HG03457 (cell line): Measurements from ENCODE around the gene WFS1.

Experiments
- ATAC-seq: cut with Tn5 transposase; IDR thresholded peaks from one replicate; pipeline ENCODE4 v1.9.1; 2021; ENCODE audit warnings: moderate number of reproducible peaks; ENCODE audit not compliant: unreplicated experiment

The WFS1 gene

DNA sequence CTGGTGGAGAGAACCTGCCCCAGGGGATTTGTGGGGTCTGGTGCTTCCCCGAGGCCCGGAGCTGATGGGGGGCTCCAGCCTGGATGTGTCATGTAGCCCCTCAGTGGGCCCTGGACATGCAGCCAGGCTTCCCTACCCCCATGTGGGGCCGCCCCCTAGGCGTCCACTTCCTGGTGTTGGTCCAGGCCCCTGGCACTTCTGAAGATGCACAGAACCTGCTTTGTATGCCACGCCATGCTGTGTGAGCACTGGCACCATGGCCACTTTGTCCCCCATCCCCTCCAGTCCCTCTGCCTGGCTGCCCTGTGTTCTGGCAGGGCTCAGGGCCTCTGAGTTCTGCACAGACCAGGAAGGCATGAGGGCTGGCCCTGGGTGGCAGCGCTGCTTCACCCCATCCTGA lies 29.2 kb downstream of the WFS1 start:
- no peak for ATAC-seq

DNA sequence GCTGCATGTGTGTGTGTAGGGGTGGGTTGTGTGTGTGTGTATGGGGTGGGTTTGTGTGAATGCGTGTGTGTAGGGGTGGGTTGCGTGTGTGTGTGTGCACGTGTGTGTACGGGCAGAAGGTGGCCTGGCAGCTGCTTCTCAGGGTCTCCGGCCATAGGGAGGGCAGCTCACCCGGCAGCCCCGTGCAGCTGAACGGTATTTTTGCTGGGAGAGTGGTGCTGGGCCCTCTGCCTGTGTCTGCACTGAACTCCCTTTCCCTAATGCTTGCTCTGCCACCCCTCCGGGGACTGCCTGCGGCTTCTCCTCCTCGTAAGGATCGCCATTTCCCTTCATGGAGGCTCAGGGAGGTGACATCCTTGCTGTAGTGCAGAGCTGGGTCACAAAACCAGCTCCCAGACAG lies 30.2 kb downstream of the WFS1 start:
- ATAC-seq = no peak

DNA sequence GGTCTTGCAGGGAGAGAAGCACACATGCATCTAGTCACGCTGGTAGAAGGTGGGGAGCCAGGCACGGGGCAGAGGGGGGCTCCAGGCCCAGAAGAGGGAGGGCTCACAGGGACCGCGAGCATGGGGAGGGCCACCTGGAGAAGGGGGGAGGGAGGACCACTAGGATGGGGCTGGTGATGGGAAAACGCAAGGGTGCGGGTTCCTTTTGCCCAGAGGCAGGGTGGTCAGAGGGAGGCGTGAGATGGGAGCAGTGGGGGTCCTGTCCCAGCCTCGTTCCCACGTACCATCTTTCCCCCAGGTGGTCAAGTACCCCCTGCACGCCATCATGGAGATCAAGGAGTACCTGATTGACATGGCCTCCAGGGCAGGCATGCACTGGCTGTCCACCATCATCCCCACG lies 30.7 kb downstream of the WFS1 start:
- no peak for ATAC-seq

DNA sequence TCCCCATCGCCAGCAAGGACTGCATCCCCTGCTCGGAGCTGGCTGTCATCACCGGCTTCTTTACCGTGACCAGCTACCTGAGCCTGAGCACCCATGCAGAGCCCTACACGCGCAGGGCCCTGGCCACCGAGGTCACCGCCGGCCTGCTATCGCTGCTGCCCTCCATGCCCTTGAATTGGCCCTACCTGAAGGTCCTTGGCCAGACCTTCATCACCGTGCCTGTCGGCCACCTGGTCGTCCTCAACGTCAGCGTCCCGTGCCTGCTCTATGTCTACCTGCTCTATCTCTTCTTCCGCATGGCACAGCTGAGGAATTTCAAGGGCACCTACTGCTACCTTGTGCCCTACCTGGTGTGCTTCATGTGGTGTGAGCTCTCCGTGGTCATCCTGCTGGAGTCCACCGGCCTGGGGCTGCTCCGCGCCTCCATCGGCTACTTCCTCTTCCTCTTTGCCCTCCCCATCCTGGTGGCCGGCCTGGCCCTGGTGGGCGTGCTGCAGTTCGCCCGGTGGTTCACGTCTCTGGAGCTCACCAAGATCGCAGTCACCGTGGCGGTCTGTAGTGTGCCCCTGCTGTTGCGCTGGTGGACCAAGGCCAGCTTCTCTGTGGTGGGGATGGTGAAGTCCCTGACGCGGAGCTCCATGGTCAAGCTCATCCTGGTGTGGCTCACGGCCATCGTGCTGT lies 31.5 kb downstream of the WFS1 start:
- no peak for ATAC-seq

DNA sequence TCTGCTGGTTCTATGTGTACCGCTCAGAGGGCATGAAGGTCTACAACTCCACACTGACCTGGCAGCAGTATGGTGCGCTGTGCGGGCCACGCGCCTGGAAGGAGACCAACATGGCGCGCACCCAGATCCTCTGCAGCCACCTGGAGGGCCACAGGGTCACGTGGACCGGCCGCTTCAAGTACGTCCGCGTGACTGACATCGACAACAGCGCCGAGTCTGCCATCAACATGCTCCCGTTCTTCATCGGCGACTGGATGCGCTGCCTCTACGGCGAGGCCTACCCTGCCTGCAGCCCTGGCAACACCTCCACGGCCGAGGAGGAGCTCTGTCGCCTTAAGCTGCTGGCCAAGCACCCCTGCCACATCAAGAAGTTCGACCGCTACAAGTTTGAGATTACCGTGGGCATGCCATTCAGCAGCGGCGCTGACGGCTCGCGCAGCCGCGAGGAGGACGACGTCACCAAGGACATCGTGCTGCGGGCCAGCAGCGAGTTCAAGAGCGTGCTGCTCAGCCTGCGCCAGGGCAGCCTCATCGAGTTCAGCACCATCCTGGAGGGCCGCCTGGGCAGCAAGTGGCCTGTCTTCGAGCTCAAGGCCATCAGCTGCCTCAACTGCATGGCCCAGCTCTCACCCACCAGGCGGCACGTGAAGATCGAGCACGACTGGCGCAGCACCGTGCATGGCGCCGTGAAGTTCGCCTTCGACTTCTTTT lies 32.2 kb downstream of the WFS1 start:
- no peak for ATAC-seq

DNA sequence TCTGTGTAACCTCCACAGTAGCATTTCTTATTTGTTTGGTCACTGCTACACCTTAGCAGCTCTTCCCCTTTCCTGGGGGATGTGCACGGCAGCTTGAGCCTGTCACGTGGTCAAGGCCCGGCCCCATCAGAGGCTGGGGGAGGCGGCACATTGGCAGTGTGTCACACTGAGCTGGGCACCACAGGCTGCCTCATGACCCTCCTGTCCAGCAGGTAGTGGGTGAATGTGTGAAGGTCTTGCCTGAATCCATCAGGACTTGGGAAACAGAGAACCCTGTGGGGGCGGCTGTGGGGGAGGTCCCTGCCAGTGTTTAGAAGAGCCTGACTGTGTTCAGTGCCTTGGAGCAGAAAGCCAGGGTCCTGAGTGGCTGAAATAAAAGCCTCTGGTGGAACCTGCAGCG lies 33.2 kb downstream of the WFS1 start:
- ATAC-seq = no peak

DNA sequence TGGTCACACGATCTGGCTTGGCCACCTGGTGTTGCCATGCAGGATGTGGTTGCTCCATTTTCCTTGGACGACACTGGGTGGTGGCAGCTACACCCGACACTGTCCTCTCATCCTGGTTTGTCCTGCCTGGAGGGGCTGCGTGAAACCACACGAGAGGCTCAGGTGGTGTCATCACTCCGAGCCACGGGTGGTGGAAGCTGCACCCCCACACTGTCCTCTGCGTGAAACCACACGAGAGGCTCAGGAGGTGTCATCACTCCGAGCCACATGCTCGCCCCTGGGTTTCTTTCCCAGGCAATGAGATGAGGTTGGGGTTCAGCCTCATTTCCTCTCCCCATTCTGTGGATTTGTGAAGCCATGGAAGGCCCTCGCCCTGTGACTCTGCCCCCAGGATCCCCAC lies 34.3 kb downstream of the WFS1 start:
- no peak for ATAC-seq

DNA sequence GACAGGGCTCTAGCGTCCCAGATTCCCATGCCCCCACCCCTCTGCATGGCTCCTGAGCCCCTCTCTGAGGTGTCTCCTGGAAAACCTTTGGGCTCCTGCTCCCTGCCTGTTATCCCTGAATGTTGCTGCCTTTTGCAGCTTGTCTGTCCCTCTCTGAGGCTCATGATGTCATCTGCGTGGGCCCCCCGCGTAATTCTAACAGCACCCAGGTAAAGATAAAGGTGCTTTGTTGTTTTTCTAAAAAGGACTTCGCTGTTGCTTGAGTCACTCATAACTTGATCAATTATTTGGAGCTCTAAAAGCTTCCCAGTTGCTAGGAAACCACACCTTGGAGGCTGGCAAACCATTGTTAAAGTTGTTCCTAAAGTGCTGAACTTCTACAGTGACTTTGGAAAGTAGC lies 36.6 kb downstream of the WFS1 start:
- ATAC-seq = no peak

DNA sequence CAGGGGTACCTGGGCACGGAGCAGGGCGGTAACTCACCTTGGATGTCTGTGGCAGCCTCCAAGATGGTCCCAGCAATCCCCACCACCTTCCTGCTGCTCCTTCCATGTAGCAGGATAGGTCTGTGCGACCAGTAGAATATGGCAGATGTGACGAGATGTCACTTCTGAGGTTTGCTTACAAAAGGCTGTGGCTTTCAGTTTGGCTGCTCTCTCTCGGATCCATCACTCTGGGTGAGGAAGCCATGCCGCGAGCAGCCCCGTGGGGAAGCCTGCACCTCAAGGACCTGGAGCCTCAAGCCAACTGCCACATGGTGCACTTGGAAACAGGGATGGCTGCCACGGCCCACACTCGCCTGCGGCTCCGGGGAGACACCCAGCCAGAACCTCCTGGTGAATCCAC lies 37.6 kb downstream of the WFS1 start:
- ATAC-seq = no peak

DNA sequence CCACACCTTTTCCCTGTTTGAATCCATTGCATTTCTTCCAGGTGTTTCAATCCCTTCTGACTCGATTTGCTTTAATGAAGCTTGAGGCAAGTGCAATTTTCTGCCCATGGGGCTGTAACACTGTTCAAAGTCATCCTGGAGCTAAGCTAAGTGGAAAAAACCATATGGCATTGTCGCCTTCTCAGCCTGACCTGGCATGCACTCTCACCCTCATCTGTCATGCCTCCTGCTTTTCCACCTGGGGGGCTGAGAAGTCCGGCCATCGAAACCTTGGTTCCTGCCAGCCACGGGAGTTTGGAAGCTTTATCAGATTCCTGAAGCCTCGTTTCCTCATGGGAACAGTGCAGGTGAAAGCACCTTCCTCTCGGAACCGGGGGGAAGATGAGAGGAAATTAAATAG lies 38.2 kb downstream of the WFS1 start:
- no peak for ATAC-seq

DNA sequence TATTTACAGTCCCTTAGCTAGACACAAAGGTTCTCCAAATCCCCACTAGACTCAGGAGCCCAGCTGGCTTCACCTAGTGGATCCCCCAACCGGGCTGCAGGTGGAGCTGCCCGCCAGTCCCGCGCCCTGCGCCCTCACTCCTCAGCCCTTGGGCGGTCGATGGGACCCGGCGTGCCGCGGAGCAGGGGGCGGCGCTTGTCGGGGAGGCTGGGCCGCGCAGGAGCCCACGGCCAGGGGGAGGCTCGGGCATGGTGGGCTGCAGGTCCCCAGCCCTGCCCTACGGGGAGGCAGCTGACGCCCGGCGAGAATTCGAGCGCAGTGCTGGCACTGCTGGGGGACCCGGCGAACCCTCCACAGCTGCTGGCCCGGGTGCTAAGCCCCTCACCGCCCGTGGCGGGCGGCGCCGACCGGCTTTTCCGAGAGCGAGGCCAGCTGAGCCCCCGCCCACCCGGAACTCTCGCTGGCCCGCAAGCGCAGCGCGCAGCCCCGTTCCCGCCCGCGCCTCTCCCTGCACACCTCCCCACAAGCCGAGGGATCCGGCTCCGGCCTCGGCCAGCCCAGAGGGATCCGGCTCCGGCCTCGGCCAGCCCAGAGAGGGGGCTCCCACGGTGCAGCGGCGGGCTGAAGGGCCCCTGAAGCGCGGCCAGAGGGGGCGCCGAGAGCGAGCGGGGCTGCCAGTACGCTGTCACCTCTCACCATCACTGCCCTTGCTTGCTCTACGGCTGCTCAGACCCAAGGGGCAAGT lies 39.4 kb downstream of the WFS1 start:
- ATAC-seq = no peak

DNA sequence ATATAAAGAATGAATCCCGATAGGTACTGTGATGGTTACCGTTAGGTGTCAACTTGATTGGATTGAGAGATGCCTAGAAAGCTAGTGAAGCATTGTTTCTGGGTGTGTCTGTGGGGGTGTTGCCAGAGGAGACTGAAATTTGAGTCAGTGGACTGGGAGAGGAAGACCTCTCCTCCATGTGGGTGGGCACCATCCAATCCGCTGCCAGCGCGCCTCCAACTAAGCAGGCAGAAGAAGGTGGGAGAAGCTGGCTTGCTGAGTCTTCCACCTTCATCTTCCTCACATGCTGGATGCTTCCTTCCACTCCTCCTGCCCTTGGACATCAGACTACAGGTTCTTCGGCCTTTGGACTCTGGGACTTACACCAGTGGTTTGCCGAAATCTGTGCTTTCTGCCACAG lies 40.1 kb downstream of the WFS1 start:
- ATAC-seq = no peak

DNA sequence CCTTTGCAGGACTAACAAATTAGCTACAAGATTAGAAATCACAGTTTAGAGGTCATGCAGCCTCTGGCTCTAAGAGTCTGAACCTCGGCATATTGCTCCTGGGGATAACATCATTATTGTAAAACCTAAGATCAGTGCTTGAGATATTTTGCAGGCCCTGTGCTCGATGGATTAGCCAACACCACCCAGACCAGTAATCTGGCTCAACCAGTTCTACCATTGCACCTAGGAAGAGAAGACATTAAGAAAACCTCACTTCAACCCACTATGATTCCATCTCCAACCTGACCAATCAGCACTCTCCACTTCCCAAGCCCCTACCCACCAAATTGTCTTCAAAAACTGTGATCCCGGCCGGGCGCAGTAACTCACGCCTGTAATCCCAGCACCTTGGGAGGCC lies 43.6 kb downstream of the WFS1 start:
- ATAC-seq = no peak

DNA sequence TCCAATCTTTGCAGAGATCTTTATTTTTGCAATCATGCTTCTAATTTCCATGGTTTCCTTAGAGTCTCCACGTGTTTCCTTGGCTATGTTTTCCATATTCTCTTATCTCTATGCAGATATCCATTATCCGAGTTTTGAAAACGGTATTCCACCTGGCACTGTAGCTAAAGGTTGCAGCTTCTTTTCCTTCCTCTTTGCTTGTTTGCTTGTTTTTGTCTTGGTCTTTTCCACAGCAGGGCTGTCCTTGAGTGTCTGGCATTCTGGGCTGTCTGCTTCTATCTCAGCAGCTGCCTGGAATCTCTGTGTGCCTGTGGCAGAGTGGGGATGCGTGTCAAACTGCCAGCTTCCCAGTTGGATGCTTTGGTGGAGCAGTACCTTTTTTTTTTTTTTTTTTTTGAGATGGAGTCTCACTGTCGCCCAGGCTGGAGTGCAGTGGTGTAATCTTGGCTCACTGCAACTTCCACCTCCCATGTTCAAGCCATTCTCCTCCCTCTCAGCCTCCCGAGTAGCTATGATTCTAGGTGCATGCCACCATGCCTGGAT lies 46.9 kb downstream of the WFS1 start:
- no peak for ATAC-seq

DNA sequence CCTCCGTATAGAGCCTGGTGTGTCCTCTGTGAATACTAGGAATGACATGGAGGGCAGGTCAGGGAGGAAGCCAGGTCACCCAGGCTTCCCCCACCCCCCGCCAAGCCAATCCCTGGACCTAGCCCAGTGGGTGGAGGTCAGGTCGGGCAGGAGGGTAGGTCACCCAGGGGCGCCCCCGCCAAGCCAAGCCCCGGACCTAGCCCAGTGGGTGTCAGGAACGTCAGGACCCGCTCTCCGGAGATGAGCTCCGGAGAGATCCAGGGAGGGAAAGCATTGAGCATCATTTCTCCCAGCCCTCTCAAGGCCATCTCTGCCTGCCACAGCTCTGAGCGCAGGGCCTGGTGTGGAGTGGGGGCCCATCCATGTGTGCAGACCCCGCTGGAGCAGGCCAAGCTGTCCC lies 48.6 kb downstream of the WFS1 start:
- ATAC-seq = no peak

DNA sequence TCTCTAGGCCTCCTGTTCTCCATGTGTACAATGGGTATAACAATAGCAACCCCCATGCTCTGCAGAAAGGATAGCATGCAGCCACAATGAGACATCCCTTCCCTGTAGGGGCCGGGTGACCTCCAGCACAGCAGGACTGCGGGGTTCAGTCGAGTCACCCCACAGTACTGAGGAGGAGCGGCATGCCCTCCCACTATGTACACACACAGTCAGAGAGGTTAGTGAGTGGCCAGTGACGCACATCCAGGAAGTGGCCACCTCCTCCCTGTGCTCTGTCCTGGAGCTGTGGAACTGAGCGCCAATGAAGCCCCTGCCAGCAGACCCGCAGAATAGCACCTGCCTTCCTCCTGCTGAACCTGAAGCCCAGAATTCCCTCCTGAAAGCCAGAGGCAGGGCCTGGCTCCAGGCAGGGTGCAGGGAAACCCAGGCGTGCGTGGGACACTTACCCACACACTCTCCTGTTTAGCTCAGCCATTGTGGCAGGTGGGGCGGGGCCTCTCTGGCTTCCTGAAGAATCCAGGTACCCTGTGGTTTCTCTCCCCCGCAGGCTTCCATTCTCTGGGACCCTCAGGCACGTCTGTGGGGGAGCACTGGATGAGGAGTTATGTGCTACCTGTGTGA lies 50.0 kb downstream of the WFS1 start:
- no peak for ATAC-seq

DNA sequence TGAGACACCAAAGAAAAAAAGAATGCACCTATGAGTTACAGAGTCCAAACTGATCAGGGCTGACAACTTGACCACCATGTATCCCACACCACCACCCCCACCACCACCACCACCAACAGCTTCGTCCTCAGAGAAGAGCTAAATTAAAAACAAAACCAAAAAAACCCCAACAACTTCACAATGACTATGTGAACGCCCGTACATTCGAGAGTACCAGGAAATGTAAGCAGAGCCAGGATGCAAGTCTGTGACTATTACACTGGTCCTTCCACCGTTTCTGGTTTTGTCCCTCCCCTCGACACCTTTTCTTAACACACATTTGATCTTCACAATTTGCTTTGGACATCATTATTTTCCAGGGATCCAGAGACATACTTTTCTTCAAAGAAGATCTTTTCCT lies 51.0 kb downstream of the WFS1 start:
- ATAC-seq = no peak

DNA sequence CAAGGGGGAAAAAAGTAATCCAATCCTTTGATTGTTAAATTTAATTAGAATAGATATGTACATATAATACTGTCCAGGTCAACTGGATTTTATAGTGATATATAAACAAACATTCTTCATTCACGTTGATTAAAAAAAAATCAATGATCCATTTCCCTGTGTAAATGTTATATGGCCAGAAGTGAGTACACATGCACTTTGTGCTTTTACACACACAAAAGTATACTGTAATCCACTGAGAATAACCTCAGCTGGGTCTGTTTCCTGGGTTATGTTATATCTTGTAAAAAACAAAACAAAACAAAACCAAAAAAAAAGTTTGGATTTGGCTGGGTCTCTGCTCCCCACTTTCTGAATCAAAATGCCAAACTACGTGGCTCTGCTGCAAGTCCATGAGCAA lies 51.7 kb downstream of the WFS1 start:
- no peak for ATAC-seq

DNA sequence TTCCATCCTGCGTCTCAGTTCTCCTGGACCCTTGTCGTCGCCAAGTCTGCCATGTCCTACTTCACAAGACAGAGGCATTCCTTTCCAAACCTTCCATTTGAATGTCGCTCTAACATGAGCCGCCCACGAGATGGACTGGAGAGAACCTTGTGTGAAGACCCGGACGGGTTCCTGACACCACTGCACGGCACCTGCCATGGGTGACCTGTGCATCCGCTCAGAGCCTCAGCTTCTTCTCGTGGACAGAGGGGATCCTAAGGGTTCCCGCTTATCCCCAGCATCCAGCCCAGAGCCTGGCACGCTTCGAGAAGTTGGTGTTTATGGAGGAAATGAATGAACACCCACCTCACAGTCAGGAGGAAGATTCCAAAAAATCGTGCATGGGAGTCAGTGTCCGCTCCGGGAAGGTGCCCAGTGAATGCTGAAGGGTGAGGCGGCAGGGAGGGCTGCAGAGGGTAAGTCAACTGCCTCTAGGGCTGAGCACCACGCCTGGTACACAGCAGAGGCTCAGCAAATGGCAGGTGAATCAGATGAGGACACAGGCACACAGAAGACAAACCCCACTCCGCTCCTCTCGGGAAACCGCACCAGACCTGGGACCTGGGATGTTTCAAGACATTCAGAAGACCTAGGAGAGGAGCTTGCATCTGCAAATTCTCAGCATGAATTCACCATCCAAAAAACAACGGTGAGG lies 52.6 kb downstream of the WFS1 start:
- no peak for ATAC-seq

DNA sequence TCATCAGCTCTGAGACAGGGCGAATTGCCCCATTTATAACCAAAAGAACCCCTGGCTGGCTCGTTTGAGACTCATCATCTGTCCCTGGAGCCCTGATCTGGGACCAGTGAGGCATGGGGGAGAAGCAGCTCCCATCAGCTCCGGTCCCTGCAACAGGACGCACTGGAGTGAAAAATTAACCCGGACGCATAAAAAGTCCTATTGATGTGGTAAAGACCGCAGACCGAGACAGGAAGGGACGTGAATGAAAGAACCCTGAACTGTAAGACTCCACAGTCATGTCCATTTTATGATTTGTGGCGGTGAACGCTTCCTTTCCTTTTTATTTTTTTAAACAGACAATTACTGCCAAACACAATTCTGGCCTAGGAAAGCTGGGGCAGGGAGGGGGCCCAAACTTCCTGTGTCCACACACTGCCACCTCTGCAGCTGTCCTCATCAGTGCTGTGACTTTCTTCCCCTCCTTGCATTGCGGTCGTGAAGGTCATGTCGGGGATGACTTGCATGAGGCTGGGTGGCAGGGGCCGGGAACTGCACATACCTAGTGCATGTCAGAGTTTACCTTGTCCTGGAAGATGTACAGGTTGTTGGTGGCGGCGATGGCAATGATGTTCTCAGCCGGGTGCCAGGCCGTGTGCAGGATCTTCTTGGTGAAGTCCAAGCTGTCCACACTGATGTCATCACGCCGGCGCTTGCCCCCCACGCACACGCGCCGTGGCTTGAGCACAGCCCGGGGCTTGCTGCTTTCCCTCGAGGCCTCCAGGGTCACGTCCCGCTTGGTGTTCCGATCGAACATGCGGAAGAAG lies 53.3 kb downstream of the WFS1 start:
- ATAC-seq = no peak
